NCI-H748 (cell line): ENCODE measurements around the gene ALG6.
"Not testable (repeated sequence)": the region's sequence is repeated elsewhere in the genome, so short reads cannot be mapped to it uniquely, and the experiment has no call there.

Experiments used
- DNase-seq: peaks from one replicate; lab custom pipeline; 2025; ENCODE audit not compliant: unreplicated experiment; lab: John Stamatoyannopoulos, UW

Gene ALG6

DNA sequence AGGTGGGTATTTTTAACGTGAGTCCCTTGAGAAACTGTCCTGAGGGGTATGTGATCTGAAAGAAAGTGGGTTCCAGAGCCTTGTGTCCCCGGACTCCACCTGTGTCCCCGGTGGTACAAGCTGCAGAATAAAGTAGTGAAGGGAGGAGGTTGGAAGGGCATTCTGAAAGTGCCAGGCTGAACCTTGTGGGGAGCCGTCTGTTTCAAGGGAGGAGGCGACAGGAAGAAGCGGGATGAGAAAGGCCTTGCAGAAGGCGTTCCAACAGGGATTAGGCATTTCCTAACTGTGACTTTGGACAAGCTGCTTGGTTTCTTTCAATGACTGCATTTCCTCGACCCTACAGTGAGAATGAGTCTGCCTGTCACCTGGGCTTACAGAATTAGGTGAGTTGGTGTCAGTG is 39.3 kb upstream of the ALG6 start:
- DNase-seq: no peak

GRCh38 chr1:63328781-63329180 is 38.6 kb upstream of the ALG6 start:
- DNase-seq: no peak

DNA sequence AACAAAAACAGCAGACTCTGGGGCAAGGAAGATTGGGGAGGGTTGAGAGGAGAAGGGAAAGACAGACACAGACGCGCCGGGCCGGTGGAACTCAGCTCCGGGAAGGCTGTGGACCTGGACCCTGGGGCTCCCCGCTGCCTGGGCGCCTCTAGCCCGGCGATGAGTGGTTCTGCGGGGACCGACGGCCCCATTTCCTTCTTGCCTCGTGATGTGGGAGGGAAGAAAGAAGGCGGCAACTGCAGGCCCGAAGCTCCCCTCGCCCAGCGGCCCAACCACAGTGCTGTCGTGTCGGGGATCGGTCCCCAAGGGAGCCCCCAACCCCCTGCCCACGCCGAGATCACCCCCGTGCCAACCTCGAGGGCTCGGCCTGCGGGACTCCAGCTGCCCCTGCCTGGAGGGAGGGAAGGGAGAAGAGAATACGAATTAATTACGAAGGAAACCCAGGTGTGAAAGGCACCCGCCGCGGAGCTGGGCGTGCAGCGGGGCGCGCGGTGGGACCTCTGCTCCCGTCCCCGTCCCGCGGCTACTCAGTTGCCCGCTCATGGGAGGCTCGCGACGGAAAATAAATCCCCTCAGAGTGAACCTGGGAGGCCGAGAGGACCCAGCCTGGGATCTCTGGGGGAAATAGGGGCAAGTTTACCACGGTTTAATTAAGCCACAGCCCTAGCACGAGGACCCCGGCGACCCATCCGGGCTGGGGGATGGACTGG is 37.7 kb upstream of the ALG6 start:
- no peak for DNase-seq

- DNase-seq: no peak
These were observed 37.0 kb upstream of the ALG6 start for GRCh38 chr1:63330331-63330916.

GRCh38 chr1:63342402-63342801 is 25.0 kb upstream of the ALG6 start:
- DNase-seq: no peak

- DNase-seq: no peak
These were observed 23.5 kb upstream of the ALG6 start for GRCh38 chr1:63343922-63344321.

DNA sequence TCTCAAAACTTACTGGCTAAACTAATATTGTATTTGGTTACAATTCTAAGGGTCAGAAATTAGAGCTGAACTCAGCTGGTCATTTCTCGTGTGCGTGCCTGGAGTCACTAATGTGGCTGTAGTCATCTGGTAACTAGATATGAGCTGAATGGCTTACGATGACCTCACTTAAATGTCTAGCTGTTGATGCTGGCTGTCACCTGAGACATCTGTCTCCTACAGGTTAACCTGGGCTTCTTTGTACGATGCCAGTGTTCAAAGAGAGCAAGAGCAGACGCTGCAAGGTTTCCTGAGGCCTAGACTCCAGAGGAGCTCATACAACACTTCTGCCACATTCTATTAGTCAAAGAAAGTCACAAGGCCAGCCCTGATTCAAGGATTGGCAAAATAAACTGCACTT is 17.1 kb upstream of the ALG6 start:
- peak; percentile 11 for DNase-seq

- no peak for DNase-seq
These were observed 14.7 kb upstream of the ALG6 start for GRCh38 chr1:63352736-63353135.

GRCh38 chr1:63356234-63356633 is 11.2 kb upstream of the ALG6 start:
- DNase-seq: not testable (repeated sequence)

DNA sequence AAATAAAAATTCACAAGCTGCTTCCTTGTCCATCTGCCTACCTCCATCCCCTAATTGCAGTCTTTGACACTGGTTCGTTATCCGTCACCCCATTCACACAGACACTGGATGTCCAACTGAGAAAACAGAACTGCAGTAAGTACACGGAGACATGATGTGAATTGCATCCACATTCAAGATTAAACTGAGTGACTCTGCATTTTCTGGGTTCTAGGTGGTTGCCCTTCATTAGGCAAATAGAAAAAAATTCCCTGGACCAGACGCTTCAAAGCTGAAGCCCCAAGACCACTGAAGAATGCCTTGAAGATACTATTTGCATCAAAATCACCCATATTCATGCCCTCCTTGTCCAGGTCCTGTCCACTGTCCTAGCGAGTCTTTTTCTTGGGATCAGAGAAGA is 7.9 kb upstream of the ALG6 start:
- no peak for DNase-seq

DNA sequence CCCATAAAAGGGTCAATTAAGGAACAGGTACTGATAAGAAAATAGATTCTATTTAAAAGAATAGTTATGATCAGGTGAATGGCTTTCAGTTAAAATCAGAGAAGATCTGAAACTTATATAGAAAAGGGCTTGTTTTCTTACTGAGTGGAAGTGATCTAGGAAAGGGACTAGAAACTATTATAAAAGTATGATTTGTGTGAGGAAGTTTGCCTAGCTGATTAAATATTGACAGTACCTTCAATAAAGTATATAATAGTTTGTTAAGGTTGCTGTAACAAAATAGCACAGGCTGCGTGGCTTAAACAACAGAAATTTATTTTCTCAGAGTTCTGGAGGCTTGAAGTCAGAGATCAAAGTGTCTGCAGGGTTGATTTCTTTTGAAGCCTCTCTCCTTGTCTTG is 5.4 kb upstream of the ALG6 start:
- no peak for DNase-seq

GRCh38 chr1:63362578-63362977 is 4.8 kb upstream of the ALG6 start:
- DNase-seq: no peak

GRCh38 chr1:63363014-63363413 is 4.4 kb upstream of the ALG6 start:
- DNase-seq: no peak

DNA sequence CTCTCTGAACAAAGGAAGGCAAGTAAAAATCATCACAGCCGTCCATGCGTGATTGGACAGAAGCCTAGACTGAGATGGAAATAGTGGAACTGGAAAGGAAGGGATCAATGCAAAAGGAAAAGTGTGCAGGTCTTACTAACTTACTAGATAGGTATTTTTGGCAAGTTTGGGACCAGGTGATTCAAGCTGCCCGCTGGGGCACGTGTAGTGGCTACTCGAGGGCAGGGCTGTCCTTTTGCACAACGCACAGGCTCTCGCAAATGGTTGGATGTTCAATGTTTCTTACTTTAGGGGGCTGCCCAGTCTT is 566 bp upstream of the ALG6 start:
- DNase-seq: no peak

- DNase-seq: peak; percentile 31
These were observed 704 bp downstream of the ALG6 start for GRCh38 chr1:63368131-63368530.

GRCh38 chr1:63379583-63379982 is 12.2 kb downstream of the ALG6 start:
- DNase-seq: no peak

DNA sequence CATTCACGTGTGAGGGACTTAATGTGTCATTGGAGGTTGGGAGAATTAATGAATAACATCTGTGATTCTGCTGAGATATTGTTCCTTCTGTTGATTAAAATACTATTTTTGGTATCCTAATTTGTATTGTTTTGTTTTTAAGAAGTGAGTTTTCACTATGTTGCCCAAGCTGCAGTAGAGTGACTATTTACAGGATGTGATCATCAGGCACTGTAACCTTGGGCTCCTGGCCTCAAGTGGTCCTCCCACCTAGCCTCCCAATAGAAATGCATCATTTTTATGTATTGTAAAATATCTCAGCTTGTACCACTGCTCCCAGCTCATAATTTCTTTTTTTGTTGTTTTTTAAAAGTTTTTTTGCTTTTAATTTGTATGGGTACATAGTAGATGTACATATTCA is 14.3 kb downstream of the ALG6 start:
- no peak for DNase-seq

DNA sequence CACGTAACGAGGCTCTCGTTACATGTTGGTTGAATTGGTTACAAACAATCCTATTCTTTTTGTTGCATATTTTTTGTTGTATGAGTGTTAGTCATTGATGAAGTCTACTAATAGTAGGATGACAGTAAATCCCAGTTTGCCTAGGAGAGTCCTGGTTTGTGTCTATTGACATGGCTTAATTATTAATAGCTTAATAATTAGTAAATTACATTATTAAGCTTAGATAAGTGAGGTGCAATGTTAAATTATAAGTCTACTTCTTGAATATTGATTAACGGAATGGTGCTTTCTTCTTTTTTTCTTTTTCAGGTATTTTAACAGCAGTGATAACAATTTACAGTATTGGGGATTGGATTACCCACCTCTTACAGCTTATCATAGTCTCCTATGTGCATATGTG is 34.5 kb downstream of the ALG6 start:
- DNase-seq: no peak

- DNase-seq: no peak
These were observed 36.0 kb downstream of the ALG6 start for GRCh38 chr1:63403386-63403785.

DNA sequence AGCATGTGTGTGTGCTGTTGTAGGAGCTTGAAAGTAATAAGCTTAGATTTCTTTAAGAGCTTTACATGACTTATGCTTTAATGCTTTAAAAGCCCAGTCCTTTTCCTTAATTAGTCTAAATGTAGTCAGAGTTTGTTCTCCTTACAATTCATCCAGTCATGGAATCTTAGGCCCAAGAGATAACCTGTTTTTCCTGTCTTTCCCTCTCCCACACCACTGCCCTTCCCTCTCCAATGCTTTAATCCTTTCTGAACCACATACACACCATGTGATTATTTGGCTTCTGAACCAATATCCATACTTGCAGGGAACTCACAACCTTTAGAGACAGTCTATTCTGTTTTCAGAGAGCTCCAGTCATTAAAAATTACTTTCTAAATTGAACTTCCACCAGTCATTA is 37.6 kb downstream of the ALG6 start:
- no peak for DNase-seq

GRCh38 chr1:63405987-63406386 is 38.6 kb downstream of the ALG6 start:
- DNase-seq: no peak

GRCh38 chr1:63407002-63407401 is 39.6 kb downstream of the ALG6 start:
- DNase-seq: no peak

- DNase-seq: no peak
These were observed 40.9 kb downstream of the ALG6 start for GRCh38 chr1:63408331-63408730.
